K562 (cell line): ENCODE measurements around the gene ACAP2.

Experiments used
- CREB1 ChIP-seq, 2 experiments: sonication (generic) in 1 of 2; formaldehyde crosslinking in 1 of 2; IDR thresholded peaks; 2 replicates each; pipeline versions ENCODE4 v1.6.1 to v1.8.0; 2012 to 2022; ENCODE audit warnings: inconsistent platforms in 1 of 2, mild to moderate bottlenecking in 1 of 2, missing genetic modification reagents in 1 of 2, moderate library complexity in 1 of 2
- CTCF ChIP-seq, 3 experiments: IDR thresholded peaks in 2 of 3; conservative IDR thresholded peaks in 1 of 3; 2 replicates each; pipeline ENCODE4 v1.5.1; 2011 to 2012; ENCODE audit warnings: low read length in 3 of 3, mild to moderate bottlenecking in 3 of 3, control low read depth in 2 of 3, improper control_type of control experiment in 1 of 3, inconsistent platforms in 1 of 3, low read depth in 1 of 3, mixed read lengths in 1 of 3, moderate library complexity in 1 of 3; ENCODE audit not compliant: insufficient read depth in 2 of 3
- KAT7 ChIP-seq: sonication (generic); formaldehyde crosslinking; IDR thresholded peaks from 2 replicates; pipeline ENCODE4 v1.8.0; 2022; ENCODE audit warnings: missing genetic modification reagents, mild to moderate bottlenecking, borderline replicate concordance
- MAX ChIP-seq: sonication (generic); formaldehyde crosslinking; IDR thresholded peaks from 2 replicates; pipeline ENCODE4 v1.9.0; 2022; ENCODE audit warnings: mild to moderate bottlenecking, missing genetic modification reagents
- MXI1 ChIP-seq: IDR thresholded peaks from 2 replicates; pipeline ENCODE4 v1.6.1; 2011; ENCODE audit warnings: low read depth, mild to moderate bottlenecking, improper control_type of control experiment, low read length
- NFATC3 ChIP-seq: fragments of 450-650 bp; IDR thresholded peaks from 2 replicates; pipeline ENCODE4 v1.6.1; 2017; ENCODE audit warnings: mild to moderate bottlenecking
- RFX5 ChIP-seq: IDR thresholded peaks from 2 replicates; pipeline ENCODE4 v1.6.1; 2011; ENCODE audit warnings: low read depth, mild to moderate bottlenecking, improper control_type of control experiment, low read length
- SREBF2 ChIP-seq: sonication (generic); formaldehyde crosslinking; IDR thresholded peaks from 2 replicates; pipeline ENCODE4 v1.4.0; 2020; ENCODE audit warnings: mild to moderate bottlenecking, missing genetic modification reagents
- ZBTB34 ChIP-seq: fragments of 250-450 bp; sonication (Bioruptor Pico); IDR thresholded peaks from 2 replicates; pipeline ENCODE4 v1.8.0; 2021; ENCODE audit warnings: mild to moderate bottlenecking, moderate library complexity

GRCh38 chr3:195291121-195291520 is 151.7 kb downstream of the ACAP2 start:
- TF ChIP-seq KAT7 (no peak), CREB1 (IDR thresholded peaks at IDR 0.05) (no peak), CREB1 (CRISPR knock-in tag; IDR thresholded peaks at IDR 0.05) (no peak), CTCF (IDR thresholded peaks at IDR 0.05 in 2 of 3, conservative IDR thresholded peaks at IDR 0.05 in 1 of 3; ENCODE audit: insufficient read depth in 2 of 3, low read depth in 1 of 3, low read length in 3 of 3) (no peak), MXI1 (no peak), SREBF2 (CRISPR knock-in tag) (no peak), RFX5 (no peak), NFATC3 (no peak), ZBTB34 (CRISPR knock-in tag) (no peak), MAX (CRISPR knock-in tag) (no peak)
